Uterus (tissue), 2 donors: ENCODE measurements around the gene FDX1.

ENCODE experiments used
- POLR2A ChIP-seq, 2 donors: fragments of 450-650 bp; IDR thresholded peaks; one replicate each; pipeline ENCODE4 v1.6.1; 2016; ENCODE audit warnings: antibody characterized with exemption in 2 of 2, mild to moderate bottlenecking in 1 of 2, moderate library complexity in 1 of 2
- TF ChIP-seq, protein P1 (sequence below), 4 experiments: fragments of 200-600 bp in 2 of 4; fragments of 450-650 bp in 2 of 4; sonication (generic) in 2 of 4; IDR thresholded peaks; one replicate each; pipeline ENCODE4 v1.5.1; 2016 to 2019; ENCODE audit warnings: antibody characterized with exemption in 4 of 4, mild to moderate bottlenecking in 2 of 4, moderate library complexity in 1 of 4

DNA sequence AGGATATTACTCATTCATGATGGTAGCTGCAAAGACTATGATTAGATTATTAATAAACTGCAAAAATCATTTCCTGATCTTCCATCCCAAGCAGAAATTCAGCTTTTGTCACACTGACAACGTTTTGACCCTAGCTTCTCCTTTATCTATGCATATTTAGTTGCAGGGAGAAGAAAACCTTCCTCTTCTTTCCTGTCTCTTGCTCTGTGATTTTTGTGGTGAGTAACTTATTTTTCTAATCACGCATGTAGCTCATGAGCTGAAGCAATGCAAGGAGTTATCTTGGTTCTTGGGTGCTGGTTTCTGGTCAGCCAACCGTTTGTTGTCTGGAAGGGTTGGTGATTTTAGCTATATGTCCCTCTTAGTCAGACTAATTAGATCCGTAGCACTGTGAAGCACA, 56.4 kb downstream of the FDX1 start:
- TF ChIP-seq, protein P1, sequence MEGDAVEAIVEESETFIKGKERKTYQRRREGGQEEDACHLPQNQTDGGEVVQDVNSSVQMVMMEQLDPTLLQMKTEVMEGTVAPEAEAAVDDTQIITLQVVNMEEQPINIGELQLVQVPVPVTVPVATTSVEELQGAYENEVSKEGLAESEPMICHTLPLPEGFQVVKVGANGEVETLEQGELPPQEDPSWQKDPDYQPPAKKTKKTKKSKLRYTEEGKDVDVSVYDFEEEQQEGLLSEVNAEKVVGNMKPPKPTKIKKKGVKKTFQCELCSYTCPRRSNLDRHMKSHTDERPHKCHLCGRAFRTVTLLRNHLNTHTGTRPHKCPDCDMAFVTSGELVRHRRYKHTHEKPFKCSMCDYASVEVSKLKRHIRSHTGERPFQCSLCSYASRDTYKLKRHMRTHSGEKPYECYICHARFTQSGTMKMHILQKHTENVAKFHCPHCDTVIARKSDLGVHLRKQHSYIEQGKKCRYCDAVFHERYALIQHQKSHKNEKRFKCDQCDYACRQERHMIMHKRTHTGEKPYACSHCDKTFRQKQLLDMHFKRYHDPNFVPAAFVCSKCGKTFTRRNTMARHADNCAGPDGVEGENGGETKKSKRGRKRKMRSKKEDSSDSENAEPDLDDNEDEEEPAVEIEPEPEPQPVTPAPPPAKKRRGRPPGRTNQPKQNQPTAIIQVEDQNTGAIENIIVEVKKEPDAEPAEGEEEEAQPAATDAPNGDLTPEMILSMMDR (IDR thresholded peaks at IDR 0.05), result no peak
- no peak for TF ChIP-seq POLR2A (IDR thresholded peaks at IDR 0.05)
